HG03558 (cell line): ENCODE measurements around the gene ERAP2.
A peak's percentile ranks its signal among the peaks of the same experiment; 100 is the strongest.
"Not testable (repeated sequence)": the region's sequence is repeated elsewhere in the genome, so short reads cannot be mapped to it uniquely, and the experiment has no call there.

ENCODE experiments used
- ATAC-seq: cut with Tn5 transposase; IDR thresholded peaks from one replicate; pipeline ENCODE4 v1.9.1; 2021; ENCODE audit warnings: moderate number of reproducible peaks; ENCODE audit not compliant: unreplicated experiment; ENCODE audit errors: extremely low read depth

Gene ERAP2

GRCh38 chr5:96928931-96929708, 52.8 kb downstream of the ERAP2 start:
- ATAC-seq, result no peak

- ATAC-seq, result no peak
These were observed 53.8 kb downstream of the ERAP2 start for GRCh38 chr5:96930058-96930457.

GRCh38 chr5:96930589-96930988, 54.3 kb downstream of the ERAP2 start:
- no peak for ATAC-seq

- ATAC-seq, result not testable (repeated sequence)
These were observed 54.7 kb downstream of the ERAP2 start for GRCh38 chr5:96931037-96931436.

- ATAC-seq, result no peak
These were observed 55.3 kb downstream of the ERAP2 start for GRCh38 chr5:96931605-96932004.

GRCh38 chr5:96932026-96932425, 55.7 kb downstream of the ERAP2 start:
- ATAC-seq, result no peak

GRCh38 chr5:96933764-96934707, 57.7 kb downstream of the ERAP2 start:
- no peak for ATAC-seq

GRCh38 chr5:96934708-96935558, 58.6 kb downstream of the ERAP2 start:
- peak; percentile 31 for ATAC-seq

GRCh38 chr5:96935559-96936430, 59.5 kb downstream of the ERAP2 start, which contains the start of gene LNPEP:
TSS of gene LNPEP (plus strand) at chr5:96936080. CDS start at chr5:96936156, 76 bp downstream.
- peak; percentile 24 for ATAC-seq

- ATAC-seq, result peak; percentile 21
These were observed 60.4 kb downstream of the ERAP2 start for GRCh38 chr5:96936431-96937320.

GRCh38 chr5:96940586-96940985, 64.3 kb downstream of the ERAP2 start:
- no peak for ATAC-seq

GRCh38 chr5:96941140-96941539, 64.8 kb downstream of the ERAP2 start:
- no peak for ATAC-seq

- ATAC-seq, result no peak
These were observed 65.8 kb downstream of the ERAP2 start for GRCh38 chr5:96942078-96942477.

- no peak for ATAC-seq
These were observed 66.6 kb downstream of the ERAP2 start for GRCh38 chr5:96942911-96943310.

GRCh38 chr5:96943799-96944198, 67.5 kb downstream of the ERAP2 start:
- ATAC-seq, result no peak

- ATAC-seq, result no peak
These were observed 69.0 kb downstream of the ERAP2 start for GRCh38 chr5:96945144-96945897.

GRCh38 chr5:96946381-96946780, 70.1 kb downstream of the ERAP2 start:
- ATAC-seq, result no peak
